ENCODE data around the gene C3orf70. TPM values are rescaled to one million over a fixed set of nuclear protein-coding genes. Genes with fewer than 3 reads are reported as not detected.

The C3orf70 gene
- total and polyA plus RNA-seq, 12 donors: 0.75 to 2.2 (median 1.7) TPM

DNA sequence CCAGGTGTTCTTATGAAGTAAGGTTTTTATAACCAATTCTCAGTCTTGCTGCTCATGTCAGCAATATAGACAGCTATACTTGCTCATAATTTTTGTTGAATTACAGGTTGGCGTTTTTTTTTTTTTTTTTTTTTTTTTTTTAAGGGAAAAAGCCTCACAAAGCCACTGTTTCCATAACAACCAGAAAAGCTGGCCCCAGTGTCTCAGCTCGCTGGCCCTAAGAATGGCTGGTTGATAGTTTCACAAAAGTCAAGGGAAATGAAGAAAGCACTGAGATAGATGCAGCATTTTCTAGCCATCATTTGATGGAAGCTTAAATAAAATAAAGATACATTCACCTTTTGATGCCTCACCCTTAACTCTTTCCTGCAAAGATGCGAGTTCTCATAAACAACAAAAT is 121.9 kb downstream of the C3orf70 start:
- Histone ChIP-seq H3K36me3 (peaks cover 0 to 73% (median 0%) of the 10 kb centered on the region in 9 donors), H3K27me3 (no peaks in the 10 kb centered on the region), H3K4me3 (no peak overlapping the region), H3K9me3 (peaks cover 0 to 5% (median 0%) of the 10 kb centered on the region in 11 donors), H3K27ac (no peak overlapping the region), H3K4me1 (no peaks in the 10 kb centered on the region)
- WGBS, 2 donors: 92 to 97% methylated on average over 3 of the region's 3 CpGs
- intact Hi-C loops (cut with DNase I): no loop called here
- ATAC-seq: no peak
- TF ChIP-seq, protein P1, sequence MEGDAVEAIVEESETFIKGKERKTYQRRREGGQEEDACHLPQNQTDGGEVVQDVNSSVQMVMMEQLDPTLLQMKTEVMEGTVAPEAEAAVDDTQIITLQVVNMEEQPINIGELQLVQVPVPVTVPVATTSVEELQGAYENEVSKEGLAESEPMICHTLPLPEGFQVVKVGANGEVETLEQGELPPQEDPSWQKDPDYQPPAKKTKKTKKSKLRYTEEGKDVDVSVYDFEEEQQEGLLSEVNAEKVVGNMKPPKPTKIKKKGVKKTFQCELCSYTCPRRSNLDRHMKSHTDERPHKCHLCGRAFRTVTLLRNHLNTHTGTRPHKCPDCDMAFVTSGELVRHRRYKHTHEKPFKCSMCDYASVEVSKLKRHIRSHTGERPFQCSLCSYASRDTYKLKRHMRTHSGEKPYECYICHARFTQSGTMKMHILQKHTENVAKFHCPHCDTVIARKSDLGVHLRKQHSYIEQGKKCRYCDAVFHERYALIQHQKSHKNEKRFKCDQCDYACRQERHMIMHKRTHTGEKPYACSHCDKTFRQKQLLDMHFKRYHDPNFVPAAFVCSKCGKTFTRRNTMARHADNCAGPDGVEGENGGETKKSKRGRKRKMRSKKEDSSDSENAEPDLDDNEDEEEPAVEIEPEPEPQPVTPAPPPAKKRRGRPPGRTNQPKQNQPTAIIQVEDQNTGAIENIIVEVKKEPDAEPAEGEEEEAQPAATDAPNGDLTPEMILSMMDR (IDR thresholded peaks at IDR 0.05): no peak
- DNase-seq: no peak

DNA sequence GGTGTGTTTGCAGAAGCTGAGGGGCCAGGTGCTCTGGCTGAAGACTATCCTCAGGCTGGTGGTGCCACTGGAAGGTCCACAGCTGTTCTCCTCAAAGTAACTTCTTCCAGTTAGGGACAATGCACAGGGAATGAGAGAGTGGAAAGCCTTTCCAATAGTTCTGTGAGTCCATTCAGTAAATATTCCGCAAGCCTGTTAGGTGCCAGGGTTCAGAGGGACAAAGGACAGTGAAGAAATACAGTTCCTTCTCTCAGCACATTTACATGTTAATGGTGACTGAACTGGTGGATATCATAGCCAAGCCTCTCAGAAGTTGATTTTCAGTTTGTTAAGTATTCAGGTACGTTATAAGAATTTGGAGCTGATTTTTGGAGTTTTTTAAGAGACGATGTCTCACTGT is 122.5 kb downstream of the C3orf70 start:
- intact Hi-C loops (cut with DNase I): no loop called here
- ATAC-seq (no peak), DNase-seq (no peak)
- WGBS, 2 donors: 99 to 100% methylated on average over 3 of the region's 3 CpGs
- peaks cover 0 to 73% (median 4%) of the 10 kb centered on the region in 9 donors for H3K36me3 ChIP-seq
- H3K9me3 ChIP-seq: no peaks in the 10 kb centered on the region
- no peak overlapping the region for H3K4me3 ChIP-seq
- H3K27me3 ChIP-seq: no peaks in the 10 kb centered on the region
- TF ChIP-seq, protein P1 (IDR thresholded peaks at IDR 0.05): no peak
- peaks cover 0 to 2% (median 0%) of the 10 kb centered on the region in 9 donors for H3K4me1 ChIP-seq
- H3K27ac ChIP-seq: no peak overlapping the region

DNA sequence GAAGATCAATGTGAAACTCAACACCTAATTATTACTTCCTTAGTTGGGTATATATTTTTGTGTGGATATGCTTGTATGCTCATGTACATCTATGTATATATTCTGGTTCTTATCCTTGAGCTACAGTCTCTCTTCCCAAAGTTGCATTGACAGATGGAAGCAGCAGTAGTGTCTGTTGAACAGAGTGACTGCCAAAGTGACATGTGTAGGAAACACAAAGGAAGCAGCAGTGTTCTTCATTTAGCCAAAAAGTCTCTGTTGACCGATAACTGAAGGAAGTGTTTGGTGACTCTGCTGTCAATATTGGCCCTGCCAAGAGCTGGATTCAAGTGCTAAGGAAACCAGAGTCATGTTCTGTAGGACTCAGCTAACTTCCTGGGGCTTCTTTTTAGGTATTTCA is 123.8 kb downstream of the C3orf70 start:
- Histone ChIP-seq H3K4me3 (no peak overlapping the region), H3K4me1 (peaks cover 0 to 10% (median 4%) of the 10 kb centered on the region in 9 donors), H3K27ac (no peak overlapping the region), H3K9me3 (no peaks in the 10 kb centered on the region), H3K27me3 (no peaks in the 10 kb centered on the region), H3K36me3 (peaks cover 0 to 84% (median 7%) of the 10 kb centered on the region in 9 donors)
- 40 to 66% methylated on average over 1 of the region's 1 CpG for WGBS, 2 donors
- TF ChIP-seq, protein P1 (IDR thresholded peaks at IDR 0.05): no peak
- intact Hi-C loops (cut with DNase I): no loop called here
- ATAC-seq (no peak), DNase-seq (no peak)

DNA sequence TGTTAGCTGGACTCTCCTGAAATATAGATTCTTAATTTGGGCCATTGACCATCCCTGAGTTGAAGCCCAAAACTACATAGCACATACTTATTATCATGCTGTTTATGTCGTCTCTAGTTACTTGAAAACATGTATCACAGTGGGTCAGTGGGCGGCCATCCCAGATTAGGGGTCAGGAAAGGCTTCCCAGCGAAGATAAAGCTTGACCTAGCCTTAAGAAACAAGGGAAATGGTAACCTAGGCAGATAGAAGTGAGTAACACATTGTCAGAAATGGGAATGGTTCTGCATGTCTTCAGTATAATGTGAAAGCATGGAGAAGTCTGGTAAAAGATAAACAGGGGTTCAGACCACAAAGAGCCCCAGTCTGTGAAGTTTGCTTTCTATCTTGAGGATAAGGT is 124.7 kb downstream of the C3orf70 start:
- 89 to 96% methylated on average over 3 of the region's 3 CpGs for WGBS, 2 donors
- TF ChIP-seq, protein P1 (IDR thresholded peaks at IDR 0.05): no peak
- no peak overlapping the region for H3K4me3 ChIP-seq
- no peaks in the 10 kb centered on the region for H3K27me3 ChIP-seq
- DNase-seq (no peak), ATAC-seq (no peak)
- H3K36me3 ChIP-seq: peaks cover 0 to 79% (median 7%) of the 10 kb centered on the region in 9 donors
- H3K9me3 ChIP-seq: no peaks in the 10 kb centered on the region
- H3K4me1 ChIP-seq: peaks cover 0 to 10% (median 4%) of the 10 kb centered on the region in 9 donors
- no peak overlapping the region for H3K27ac ChIP-seq
- intact Hi-C loops (cut with DNase I): no loop called here

Other genes with a start within 250 kb of the C3orf70 start
- gene EHHADH, start 101.0 kb upstream of the C3orf70 start, total RNA-seq: 10 to 100 TPM; 15.0 to 31.0 (median 20.4) TPM
- 1 to 10 TPM; 3.8 to 4.4 TPM for gene EHHADH, start 101.0 kb upstream of the C3orf70 start, polyA plus RNA-seq
- gene MAP3K13, start 210.1 kb upstream of the C3orf70 start, total RNA-seq: 10 to 100 TPM in 6 of 10 donors, 1 to 10 TPM in 4; 7.1 to 14.9 (median 11.3) TPM
- 1 to 10 TPM; 9.8 TPM for gene MAP3K13, start 210.1 kb upstream of the C3orf70 start, polyA plus RNA-seq